Vagina (tissue), 2 donors: ENCODE results near the gene BCL2L14. TPM values are rescaled to one million over a fixed set of nuclear protein-coding genes. Genes with fewer than 3 reads are reported as not detected.

ENCODE experiments used
- DNase-seq, 2 donors: peaks; one replicate each; pipeline ENCODE4 v3.0.0-alpha.2; 2017; ENCODE audit errors: extremely low spot score in 2 of 2
- H3K27ac ChIP-seq: fragments of 200-600 bp; sonication (generic); one replicate; pipeline ENCODE4 v1.5.1; 2019
- H3K27me3 ChIP-seq: fragments of 200-600 bp; sonication (generic); one replicate; pipeline ENCODE4 v1.5.1; 2019
- H3K36me3 ChIP-seq, 2 donors: fragments of 200-600 bp; sonication (generic); one replicate each; pipeline ENCODE4 v1.5.1; 2017 to 2019
- H3K4me1 ChIP-seq: fragments of 200-600 bp; sonication (generic); one replicate; pipeline ENCODE4 v1.5.1; 2019
- H3K4me3 ChIP-seq, 2 donors: fragments of 200-600 bp; sonication (generic); 1 replicate in 1 of 2; 2 replicates in 1 of 2; pipeline ENCODE4 v1.5.1; 2016 to 2019
- H3K9me3 ChIP-seq: fragments of 200-600 bp; sonication (generic); one replicate; pipeline ENCODE4 v1.5.1; 2019
- CTCF ChIP-seq, 3 experiments: fragments of 450-650 bp in 2 of 3; fragments of 200-600 bp in 1 of 3; sonication (generic) in 1 of 3; IDR thresholded peaks; one replicate each; pipeline ENCODE4 v1.5.1; 2017 to 2019; ENCODE audit warnings: antibody characterized with exemption in 3 of 3, mild to moderate bottlenecking in 2 of 3, moderate library complexity in 2 of 3
- POLR2A ChIP-seq, 2 donors: fragments of 450-650 bp; IDR thresholded peaks; one replicate each; pipeline ENCODE4 v1.6.1; 2017; ENCODE audit warnings: antibody characterized with exemption in 2 of 2, mild to moderate bottlenecking in 2 of 2, moderate library complexity in 2 of 2
- POLR2AphosphoS5 ChIP-seq, 2 donors: sonication (generic); formaldehyde crosslinking; IDR thresholded peaks; one replicate each; pipeline ENCODE4 v1.9.0; 2017; ENCODE audit warnings: antibody characterized with exemption in 2 of 2, mild to moderate bottlenecking in 2 of 2, low read depth in 1 of 2; ENCODE audit not compliant: insufficient read depth in 1 of 2
- intact Hi-C: fragments of 100-400 bp; cut with DNase I; formaldehyde crosslinking; loops from one replicate; pipeline ENCODE4 v1.15.1; 2023
- total RNA-seq: library from RNA; depleted of rRNA; stranded (reverse); fragments of >200 nt; gene quantifications from one replicate; pipeline ENCODE4 v1.2.3, GENCODE V29; 2016

The BCL2L14 gene
- total RNA-seq, 1 donor from 2014 or later = not detected

GRCh38 chr12:12032851-12033797, 37.6 kb upstream of the BCL2L14 start:
- TF ChIP-seq POLR2A (IDR thresholded peaks at IDR 0.05) (no peak), POLR2AphosphoS5 (IDR thresholded peaks at IDR 0.05; ENCODE audit: insufficient read depth in 1 of 2, low read depth in 1 of 2) (peak in 1 of 2 donors; percentile 51), CTCF (IDR thresholded peaks at IDR 0.05) (peak; percentile 92 to 95 (median 92))
- H3K27ac ChIP-seq = peak overlapping the region; percentile 67
- intact Hi-C loops = loop anchor here (5.0 to 10.0 kb wide), 2 partner anchors 451 to 478 kb away; no protein-coding TSS in a partner anchor
- peaks cover 14% of the 10 kb centered on the region for H3K4me1 ChIP-seq
- DNase-seq = no peak
- H3K27me3 ChIP-seq = no peaks in the 10 kb centered on the region
- H3K36me3 ChIP-seq = no peaks in the 10 kb centered on the region
- peak overlapping the region; percentile 38 to 39 for H3K4me3 ChIP-seq
- no peaks in the 10 kb centered on the region for H3K9me3 ChIP-seq

- H3K27ac ChIP-seq = no peak overlapping the region
- intact Hi-C loops = loop anchor here (5.0 to 10.0 kb wide), 2 partner anchors 452 to 479 kb away; no protein-coding TSS in a partner anchor
- no peaks in the 10 kb centered on the region for H3K9me3 ChIP-seq
- no peaks in the 10 kb centered on the region for H3K27me3 ChIP-seq
- TF ChIP-seq POLR2AphosphoS5 (IDR thresholded peaks at IDR 0.05; ENCODE audit: insufficient read depth in 1 of 2, low read depth in 1 of 2) (no peak), POLR2A (IDR thresholded peaks at IDR 0.05) (no peak), CTCF (IDR thresholded peaks at IDR 0.05) (no peak)
- DNase-seq = no peak
- no peak overlapping the region for H3K4me3 ChIP-seq
- H3K4me1 ChIP-seq = peaks cover 14% of the 10 kb centered on the region
- H3K36me3 ChIP-seq = no peaks in the 10 kb centered on the region
These were observed 36.9 kb upstream of the BCL2L14 start for GRCh38 chr12:12033824-12034223.

- no peak for DNase-seq
- intact Hi-C loops = loop anchor here (5.0 to 10.0 kb wide), 2 partner anchors 452 to 480 kb away; no protein-coding TSS in a partner anchor
- H3K27me3 ChIP-seq = no peaks in the 10 kb centered on the region
- H3K9me3 ChIP-seq = no peaks in the 10 kb centered on the region
- H3K4me1 ChIP-seq = peaks cover 14% of the 10 kb centered on the region
- no peak overlapping the region for H3K27ac ChIP-seq
- H3K4me3 ChIP-seq = no peak overlapping the region
- H3K36me3 ChIP-seq = no peaks in the 10 kb centered on the region
- no peak for TF ChIP-seq POLR2AphosphoS5 (IDR thresholded peaks at IDR 0.05; ENCODE audit: insufficient read depth in 1 of 2, low read depth in 1 of 2)
- TF ChIP-seq CTCF (IDR thresholded peaks at IDR 0.05) = no peak
- no peak for TF ChIP-seq POLR2A (IDR thresholded peaks at IDR 0.05)
These were observed 36.4 kb upstream of the BCL2L14 start for GRCh38 chr12:12034344-12034743.

DNA sequence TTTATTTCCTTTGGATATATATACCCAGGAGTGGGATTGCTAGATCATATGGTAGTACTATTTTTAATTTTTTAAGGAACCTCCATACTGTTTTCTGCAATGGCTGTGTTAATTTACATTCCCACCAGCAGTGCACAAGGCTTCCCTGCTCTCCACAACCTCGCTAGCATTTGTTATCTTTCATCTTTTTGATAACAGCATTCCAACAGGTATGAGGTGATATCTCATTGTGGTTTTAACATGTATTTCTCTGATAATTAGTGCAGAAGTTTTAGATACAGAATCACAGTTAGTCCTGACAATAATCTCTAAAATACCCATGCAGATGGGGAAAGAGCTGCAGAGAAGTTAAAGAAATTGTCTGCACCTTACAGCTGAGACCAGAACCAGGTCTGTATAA, 35.5 kb upstream of the BCL2L14 start:
- H3K9me3 ChIP-seq = no peaks in the 10 kb centered on the region
- no peaks in the 10 kb centered on the region for H3K27me3 ChIP-seq
- DNase-seq = no peak
- no peak overlapping the region for H3K27ac ChIP-seq
- H3K4me1 ChIP-seq = peaks cover 14% of the 10 kb centered on the region
- H3K4me3 ChIP-seq = no peak overlapping the region
- no peaks in the 10 kb centered on the region for H3K36me3 ChIP-seq
- intact Hi-C loops = loop anchor here (10.0 kb wide), 1 partner anchor 480 kb away; no protein-coding TSS in a partner anchor
- TF ChIP-seq CTCF (IDR thresholded peaks at IDR 0.05) (no peak), POLR2A (IDR thresholded peaks at IDR 0.05) (no peak), POLR2AphosphoS5 (IDR thresholded peaks at IDR 0.05; ENCODE audit: insufficient read depth in 1 of 2, low read depth in 1 of 2) (no peak)
